ENCODE data around the gene ARHGAP1.
"Not testable (repeated sequence)": the region's sequence is repeated elsewhere in the genome, so short reads cannot be mapped to it uniquely, and the experiment has no call there.

The ARHGAP1 gene

GRCh38 chr11:46673713-46674462 lies 26.5 kb downstream of the ARHGAP1 start:
- DNase-seq (ENCODE audit: low read depth), result no peak

GRCh38 chr11:46672381-46672839 lies 28.0 kb downstream of the ARHGAP1 start:
- no peak for DNase-seq (ENCODE audit: low read depth)

GRCh38 chr11:46671958-46672315 lies 28.5 kb downstream of the ARHGAP1 start:
- no peak for DNase-seq (ENCODE audit: low read depth)

GRCh38 chr11:46670521-46670920 lies 29.9 kb downstream of the ARHGAP1 start:
- DNase-seq (ENCODE audit: low read depth), result not testable (repeated sequence)

GRCh38 chr11:46669711-46670139 lies 30.7 kb downstream of the ARHGAP1 start:
- DNase-seq (ENCODE audit: low read depth), result no peak

GRCh38 chr11:46668480-46669085 lies 31.8 kb downstream of the ARHGAP1 start:
- no peak for DNase-seq (ENCODE audit: low read depth)

GRCh38 chr11:46667043-46667481 lies 33.4 kb downstream of the ARHGAP1 start:
- DNase-seq (ENCODE audit: low read depth), result no peak

GRCh38 chr11:46666516-46666915 lies 33.9 kb downstream of the ARHGAP1 start:
- DNase-seq (ENCODE audit: low read depth), result no peak

GRCh38 chr11:46665356-46665755 lies 35.1 kb downstream of the ARHGAP1 start:
- DNase-seq (ENCODE audit: low read depth), result no peak

- no peak for DNase-seq (ENCODE audit: low read depth)
Measured at GRCh38 chr11:46664612-46665011, 35.8 kb downstream of the ARHGAP1 start.

- no peak for DNase-seq (ENCODE audit: low read depth)
Measured at GRCh38 chr11:46663277-46663940, 37.0 kb downstream of the ARHGAP1 start.

GRCh38 chr11:46662366-46662765 lies 38.1 kb downstream of the ARHGAP1 start:
- DNase-seq (ENCODE audit: low read depth), result no peak

- no peak for DNase-seq (ENCODE audit: low read depth)
Measured at GRCh38 chr11:46661836-46662235, 38.6 kb downstream of the ARHGAP1 start.

GRCh38 chr11:46659908-46660307 lies 40.5 kb downstream of the ARHGAP1 start:
- DNase-seq (ENCODE audit: low read depth), result no peak

- DNase-seq (ENCODE audit: low read depth), result no peak
Measured at GRCh38 chr11:46658259-46658658, 42.2 kb downstream of the ARHGAP1 start.

- no peak for DNase-seq (ENCODE audit: low read depth)
Measured at GRCh38 chr11:46657186-46657585, 43.2 kb downstream of the ARHGAP1 start.

GRCh38 chr11:46655631-46656030 lies 44.8 kb downstream of the ARHGAP1 start:
- no peak for DNase-seq (ENCODE audit: low read depth)

GRCh38 chr11:46649180-46649738 lies 51.2 kb downstream of the ARHGAP1 start:
- no peak for DNase-seq (ENCODE audit: low read depth)

- no peak for DNase-seq (ENCODE audit: low read depth)
Measured at GRCh38 chr11:46643986-46644385, 56.4 kb downstream of the ARHGAP1 start.

GRCh38 chr11:46643531-46643930 lies 56.9 kb downstream of the ARHGAP1 start:
- DNase-seq (ENCODE audit: low read depth), result no peak

GRCh38 chr11:46642627-46643335 lies 57.6 kb downstream of the ARHGAP1 start:
- no peak for DNase-seq (ENCODE audit: low read depth)

- DNase-seq (ENCODE audit: low read depth), result no peak
Measured at GRCh38 chr11:46641639-46642038, 58.8 kb downstream of the ARHGAP1 start.

Measured in stimulated activated CD8-positive, alpha-beta memory T cell treated with anti-CD3 and anti-CD28 coated beads, Interleukin-15, amount 100 ng/mL, for 1 hour (primary cell).